NCI-H526 (cell line): ENCODE measurements around the gene PSMD13.
"Not testable (repeated sequence)": the region's sequence is repeated elsewhere in the genome, so short reads cannot be mapped to it uniquely, and the experiment has no call there.

Experiments
- DNase-seq, 2 experiments: peaks; one replicate each; lab custom pipeline; 2025; lab: John Stamatoyannopoulos, UW

PSMD13 gene

DNA sequence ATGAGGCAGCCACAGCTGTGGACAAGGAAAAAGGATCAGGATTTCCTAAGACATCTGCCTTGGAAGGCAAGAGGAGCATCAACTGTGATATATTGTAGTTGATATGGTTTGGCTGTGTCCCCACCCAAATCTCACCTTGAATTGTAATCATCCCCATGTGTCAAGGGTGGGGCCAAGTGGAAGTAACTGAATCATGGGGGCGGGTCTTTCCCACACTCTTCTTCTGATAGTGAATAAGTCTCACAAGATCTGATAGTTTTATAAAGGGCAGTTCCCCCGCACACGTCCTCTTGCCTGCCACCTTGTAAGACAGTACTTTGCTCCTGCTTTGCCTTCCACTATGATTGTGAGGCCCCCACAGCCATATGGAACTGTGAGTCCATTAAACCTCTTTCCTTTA is 19.1 kb upstream of the PSMD13 start:
- DNase-seq, result no peak

DNA sequence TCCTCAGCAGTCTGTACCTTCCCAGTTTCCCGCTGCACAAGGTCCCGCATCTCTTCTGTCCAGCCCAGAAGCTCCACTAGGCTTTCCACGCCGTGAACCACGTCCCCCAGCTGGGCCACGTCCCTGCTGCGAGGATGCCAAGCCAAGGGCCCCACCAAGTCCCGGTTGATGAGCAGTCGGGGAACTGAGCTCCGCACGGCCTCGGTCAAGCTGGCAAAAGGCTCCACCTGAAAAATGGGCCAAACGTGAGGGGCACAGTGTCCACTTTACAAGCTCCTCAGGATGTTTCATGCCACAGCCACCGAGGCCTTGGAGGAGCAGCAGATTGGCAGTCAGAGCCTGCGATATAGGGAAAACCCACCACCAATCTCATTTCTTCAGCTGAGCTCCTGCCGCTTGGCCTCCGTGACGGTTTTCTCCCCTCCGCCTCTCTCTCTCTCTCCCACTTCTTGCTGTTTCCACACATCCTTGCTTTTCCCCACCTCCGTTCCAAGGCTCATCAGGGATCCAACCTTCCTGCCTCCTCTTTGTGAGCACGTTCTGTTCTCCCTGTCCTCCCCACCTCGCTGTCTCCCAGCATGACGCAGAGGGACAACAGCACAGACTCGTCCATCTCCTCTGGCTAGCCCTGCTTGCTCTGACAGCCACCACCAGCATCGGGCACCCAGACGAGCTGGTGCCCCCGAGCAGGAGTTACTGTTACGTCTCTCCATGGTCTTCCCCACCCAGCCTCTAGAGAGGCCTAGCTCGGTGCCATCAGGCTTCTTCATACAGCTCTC is 17.8 kb upstream of the PSMD13 start:
- no peak for DNase-seq

GRCh38 chr11:220641-221215 is 16.0 kb upstream of the PSMD13 start:
- not testable (repeated sequence) for DNase-seq

DNA sequence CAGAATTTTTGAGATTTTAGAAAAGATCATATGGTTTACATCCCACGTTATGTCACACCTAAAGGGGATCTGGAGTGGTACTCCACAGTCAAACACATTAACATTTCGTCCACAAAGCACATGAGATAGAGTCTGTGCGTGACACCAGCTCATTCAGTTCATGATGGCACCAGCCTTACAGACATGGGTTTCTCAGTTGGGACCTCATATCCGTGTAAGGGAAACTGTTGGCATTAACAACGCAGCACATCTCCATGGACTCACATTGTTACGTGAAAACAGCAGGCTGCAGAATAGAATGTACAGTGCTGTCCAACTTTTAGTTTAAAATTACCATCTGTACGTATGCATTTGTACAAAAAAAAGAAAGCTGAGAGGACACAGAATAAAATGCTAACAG is 15.2 kb upstream of the PSMD13 start:
- DNase-seq, result no peak

DNA sequence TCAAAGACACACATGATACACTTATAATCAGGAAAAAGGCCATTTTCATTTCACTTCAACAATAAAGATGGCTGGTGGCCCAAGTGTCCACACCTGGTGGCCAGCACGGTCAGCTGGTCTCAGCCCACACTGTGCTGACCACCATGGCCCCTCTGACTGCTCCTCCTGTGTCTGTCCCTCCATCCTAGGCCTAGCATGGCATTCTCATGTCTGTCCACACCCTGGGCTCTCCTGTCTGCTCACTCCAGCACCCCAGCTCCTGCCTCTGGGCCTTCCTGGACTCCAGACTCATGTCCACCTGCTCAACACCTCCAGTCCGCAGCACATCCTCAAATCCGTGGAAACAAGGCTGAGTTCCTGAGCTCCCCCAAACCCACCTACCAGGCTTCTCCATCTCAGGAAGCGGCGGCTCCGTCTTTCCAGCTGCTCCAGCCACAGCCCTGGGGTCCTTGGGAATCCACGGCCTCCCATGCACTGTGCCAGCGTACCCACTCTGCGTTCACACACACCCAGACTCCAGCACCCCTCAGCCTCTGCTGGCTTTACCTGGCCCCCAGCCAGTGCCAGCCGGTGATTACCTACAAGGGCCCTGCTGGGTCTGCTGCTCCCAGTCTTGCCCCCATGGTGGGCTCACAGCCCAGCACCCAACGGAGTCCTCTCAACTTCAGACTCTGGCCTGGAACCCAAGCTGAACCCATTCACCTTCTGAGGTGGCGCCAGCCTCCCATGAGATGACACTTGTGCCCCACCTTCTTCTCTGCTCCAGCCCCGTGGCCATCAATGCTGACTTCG is 14.6 kb upstream of the PSMD13 start:
- no peak for DNase-seq

DNA sequence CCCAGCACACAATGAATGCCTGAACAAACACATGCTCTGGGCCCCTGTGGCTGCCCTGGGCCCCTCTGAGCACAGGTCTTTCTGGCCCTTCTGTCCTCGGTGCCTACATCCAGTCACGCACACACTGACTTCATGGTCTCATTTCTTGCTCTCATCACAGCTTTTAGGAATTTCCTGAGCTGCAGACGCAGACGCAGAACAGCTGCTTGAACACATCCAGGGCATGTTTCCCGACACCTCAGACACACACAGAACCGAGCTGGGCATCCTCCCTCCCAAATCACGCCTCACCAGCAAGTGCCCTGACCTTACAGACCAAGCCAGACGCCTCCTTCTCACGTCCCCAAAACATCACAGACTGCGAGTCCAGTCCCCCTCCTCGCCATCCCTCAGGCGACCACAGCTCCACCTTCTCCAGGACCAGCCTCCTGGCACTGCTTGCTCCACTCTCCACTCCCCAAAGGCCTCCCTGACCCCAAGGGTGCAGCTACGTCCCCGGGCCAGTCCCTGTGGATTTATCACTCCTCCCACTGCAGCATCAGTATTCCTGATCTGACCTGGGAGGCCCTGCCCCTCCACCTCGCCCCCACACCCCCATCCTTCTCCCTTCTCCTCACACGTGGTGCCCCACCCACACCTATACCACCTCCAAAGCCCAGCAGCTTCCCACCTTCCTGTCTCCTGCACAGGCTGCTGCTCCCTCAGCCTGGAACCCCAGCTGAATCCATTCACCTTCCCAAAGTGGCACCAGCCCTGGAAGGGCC is 13.6 kb upstream of the PSMD13 start:
- no peak for DNase-seq

- no peak for DNase-seq
These were observed 12.9 kb upstream of the PSMD13 start for GRCh38 chr11:223884-224283.

DNA sequence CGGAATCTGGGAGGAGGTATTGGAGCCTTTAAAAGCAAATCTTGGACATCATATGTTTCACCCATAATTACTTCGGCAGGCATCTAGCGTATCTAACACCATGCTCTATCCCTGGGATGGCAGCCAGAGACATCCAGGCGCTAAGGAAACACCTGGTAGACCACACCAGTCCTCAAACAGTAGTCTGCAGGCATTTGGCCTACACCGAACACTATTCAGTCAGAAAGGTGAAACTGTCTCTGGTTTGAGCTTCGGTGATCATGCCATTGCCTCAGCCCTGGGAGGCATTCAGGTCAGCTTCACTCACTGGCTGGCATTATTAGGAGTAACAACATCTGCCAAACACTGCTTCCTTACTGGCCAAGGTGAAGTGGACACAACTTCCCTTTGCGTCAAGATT is 12.4 kb upstream of the PSMD13 start:
- DNase-seq, result no peak

DNA sequence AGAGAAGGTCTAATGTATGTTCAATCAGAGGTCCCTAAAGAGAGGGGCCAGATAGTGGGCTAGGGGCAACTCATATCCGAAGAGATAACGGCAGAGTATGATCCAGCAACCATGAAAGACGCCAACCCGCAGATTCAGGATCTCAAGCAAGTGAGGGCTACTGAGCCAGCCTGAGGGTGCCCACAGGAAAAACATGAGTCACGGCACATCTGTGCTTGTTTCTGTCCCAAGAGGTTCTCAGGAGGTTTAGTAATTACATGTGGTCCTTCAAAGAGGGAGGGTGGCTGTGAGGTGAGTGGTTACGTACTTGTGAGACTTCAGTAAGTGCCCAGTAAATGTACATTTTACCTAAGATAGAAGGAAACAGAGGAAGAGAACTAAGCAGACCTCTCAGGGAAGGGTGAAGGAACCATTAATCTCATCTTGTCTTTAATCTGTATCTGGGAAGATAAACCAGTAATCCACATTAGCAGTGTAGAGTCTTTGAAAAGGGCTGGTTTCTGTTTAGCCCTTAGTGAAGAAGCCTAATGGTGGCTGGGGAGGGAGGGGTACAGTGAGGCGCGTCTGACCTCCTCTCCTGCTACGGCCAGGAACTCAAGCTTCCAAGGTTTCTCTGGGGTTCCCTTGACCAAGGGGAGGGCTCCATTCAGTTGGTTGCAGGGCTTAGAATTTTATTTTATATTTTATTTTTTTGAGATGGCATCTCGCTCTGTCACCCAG is 10.9 kb upstream of the PSMD13 start:
- no peak for DNase-seq

GRCh38 chr11:227824-228379 is 8.9 kb upstream of the PSMD13 start:
- no peak for DNase-seq

DNA sequence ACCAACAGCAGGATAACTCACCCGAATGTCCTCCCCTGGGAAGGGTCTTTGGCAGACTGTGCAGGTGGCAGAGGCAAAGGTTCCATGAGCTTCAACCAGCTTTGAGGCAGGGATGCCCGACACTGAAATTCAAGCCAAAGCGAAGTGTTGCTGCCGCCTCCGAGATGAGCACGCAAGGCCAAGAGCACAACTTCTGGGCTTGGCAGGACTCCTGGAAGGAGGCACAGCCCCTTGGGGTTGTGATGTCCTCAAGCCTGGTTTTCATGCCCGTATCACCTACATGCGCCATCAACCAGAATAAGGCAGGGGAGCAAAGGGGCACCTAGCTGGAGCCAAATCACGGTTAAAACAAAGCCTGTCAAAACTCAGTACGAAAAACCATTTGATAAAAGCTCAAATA is 6.3 kb upstream of the PSMD13 start:
- no peak for DNase-seq

DNA sequence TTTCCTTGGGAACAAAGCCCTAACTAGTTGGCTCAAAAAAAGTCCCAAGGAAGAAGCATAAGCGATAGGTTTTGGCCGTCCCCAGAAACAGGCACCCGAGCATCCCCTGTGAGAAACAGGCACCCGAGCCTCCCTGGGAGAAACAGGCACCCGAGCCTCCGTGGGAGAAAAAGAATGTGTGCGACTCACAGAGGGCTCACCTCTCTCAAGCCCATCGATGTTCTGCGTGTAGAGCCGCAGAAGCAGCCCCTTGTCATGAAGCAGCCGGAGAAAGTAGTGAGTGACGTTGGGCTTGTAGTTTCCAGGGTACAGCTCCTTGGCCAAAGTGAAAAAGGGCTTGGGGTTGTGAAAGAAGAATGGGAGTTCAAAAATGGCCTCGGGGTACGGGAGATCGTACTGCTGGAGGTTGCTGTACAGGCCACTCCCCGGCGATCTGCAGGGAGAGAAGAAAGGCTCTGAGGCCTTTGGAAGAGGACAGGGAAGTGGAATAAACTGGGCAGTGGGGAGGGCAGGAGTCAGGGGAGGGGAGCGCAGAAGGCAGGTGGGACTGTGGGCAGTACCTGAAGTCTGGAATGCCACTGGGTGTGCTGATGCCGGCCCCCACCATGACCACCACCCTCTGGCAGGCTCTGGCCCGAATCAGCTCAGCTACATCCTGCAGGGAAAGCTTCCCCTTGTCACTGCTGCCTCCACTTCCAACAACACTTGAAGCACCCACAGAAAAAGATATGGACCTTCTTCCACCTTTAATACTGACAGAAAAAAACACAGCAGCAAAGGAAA is 3.8 kb upstream of the PSMD13 start:
- DNase-seq, result no peak

DNA sequence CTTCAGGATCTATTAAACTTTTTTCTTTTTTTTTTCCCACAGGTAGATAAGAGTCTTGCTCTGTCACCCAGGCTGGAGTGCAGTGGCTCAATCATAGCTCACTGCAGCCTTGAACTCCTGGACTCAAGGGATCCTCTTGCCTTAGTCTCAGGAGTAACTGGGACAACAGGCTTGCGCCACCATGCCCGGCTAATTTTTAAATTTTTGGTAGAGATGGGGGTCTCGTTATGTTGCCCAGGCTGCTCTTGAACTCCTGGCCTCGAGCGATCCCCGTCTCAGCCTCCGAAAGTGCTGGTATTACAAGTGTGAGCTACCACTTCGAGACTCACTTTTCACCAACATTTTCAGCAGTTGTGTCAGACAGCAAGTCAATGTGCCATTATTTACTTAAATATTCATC is 1.6 kb upstream of the PSMD13 start:
- DNase-seq, result no peak

DNA sequence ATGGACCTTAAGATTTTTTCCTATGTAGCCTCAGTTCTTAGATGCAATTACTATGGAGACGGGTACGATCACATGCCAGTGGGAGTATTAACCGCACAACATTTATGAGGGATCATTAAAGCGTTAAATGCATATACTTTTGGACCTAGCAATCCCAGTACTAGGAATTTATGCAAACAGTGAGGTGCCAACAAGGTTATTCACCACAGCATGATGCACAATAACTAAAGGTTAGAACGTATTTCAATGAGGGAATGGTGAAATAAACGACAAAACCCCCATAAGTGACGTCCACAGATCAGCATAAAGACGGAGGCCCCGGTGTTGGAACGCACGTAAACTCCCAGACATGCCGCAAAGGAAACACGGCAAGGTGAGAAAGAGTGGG is 1.2 kb upstream of the PSMD13 start:
- DNase-seq, result peak; percentile 28 to 55

DNA sequence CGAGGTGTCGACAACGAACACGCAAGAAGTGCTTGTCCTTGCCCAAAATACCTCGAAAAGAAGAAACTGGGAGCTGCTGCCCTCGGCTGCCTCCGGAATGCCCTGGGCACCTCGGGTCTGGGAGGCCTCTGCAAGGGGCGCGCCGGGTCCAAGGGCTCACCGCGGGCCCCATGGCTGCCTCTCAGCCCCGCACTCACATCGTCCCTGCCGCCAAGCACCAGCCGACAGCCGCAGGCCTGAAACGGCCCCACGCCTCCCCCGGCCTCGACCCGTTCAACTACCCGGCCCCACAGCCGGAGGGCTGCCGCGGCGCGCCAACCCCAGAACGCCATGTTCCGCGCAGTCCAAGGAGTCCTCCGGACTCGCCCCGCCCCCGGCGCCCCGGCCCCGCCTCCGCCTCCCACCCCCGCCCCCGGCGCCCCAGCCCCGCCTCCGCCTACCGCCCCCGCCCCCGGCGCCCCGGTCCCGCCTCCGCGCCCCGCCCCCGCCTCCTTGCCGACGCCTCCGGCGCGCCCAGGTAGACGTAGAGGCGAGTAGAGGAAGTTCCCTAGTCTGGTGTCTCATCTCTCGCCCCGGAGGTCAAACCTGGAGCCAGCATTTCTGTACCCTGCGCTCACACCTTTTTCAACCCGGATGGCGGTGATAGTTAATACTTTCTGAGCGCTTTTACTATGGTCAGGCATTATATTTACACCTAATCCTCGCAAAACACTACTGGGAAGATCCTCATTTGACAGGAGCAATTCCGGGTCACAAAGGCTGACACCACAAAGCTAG is 591 bp upstream of the PSMD13 start, which contains the start of gene SIRT3:
TSS of gene SIRT3 (minus strand) at position 346 of the 777 bp plus-strand sequence. CDS start at position 332, 14 bp downstream.
- peak; percentile 83 to 91 for DNase-seq

DNA sequence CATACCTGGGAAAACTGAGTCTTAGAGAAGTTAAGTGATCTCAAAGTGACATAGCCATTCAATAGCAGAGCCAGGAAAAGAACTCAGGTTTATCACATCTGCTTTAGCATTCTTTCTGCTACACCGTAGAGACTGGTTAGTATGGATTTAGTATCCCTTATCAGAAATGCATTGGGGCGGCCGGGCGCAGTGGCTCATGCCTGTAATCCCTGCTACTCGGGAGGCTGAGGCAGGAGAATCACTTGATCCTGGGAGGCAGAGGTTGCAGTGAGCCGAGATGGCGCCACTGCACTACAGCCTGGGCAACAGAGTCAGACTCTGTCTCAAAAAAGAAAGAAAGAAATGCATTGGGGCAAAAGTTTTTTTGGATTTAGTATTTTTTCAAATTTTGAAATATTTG is 1.6 kb downstream of the PSMD13 start:
- not testable (repeated sequence) for DNase-seq

DNA sequence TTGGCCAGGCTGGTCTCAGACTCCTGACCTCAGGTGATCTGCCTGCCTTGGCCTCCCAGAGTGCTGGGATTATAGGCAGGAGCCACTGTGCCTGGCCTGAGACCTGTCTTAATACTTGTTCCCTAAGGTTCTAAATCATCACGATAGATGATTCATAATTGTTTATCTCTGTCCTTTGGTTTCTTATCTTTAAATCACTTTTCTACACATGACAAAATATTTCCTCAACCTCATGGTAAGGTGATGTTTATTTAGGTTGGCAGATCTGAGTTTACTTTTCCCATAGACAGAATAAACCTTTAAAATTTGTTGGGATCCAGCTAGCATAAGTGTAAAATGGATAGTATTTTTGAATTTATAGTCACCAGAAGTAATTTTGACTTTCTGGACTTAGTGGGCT is 3.5 kb downstream of the PSMD13 start:
- no peak for DNase-seq

DNA sequence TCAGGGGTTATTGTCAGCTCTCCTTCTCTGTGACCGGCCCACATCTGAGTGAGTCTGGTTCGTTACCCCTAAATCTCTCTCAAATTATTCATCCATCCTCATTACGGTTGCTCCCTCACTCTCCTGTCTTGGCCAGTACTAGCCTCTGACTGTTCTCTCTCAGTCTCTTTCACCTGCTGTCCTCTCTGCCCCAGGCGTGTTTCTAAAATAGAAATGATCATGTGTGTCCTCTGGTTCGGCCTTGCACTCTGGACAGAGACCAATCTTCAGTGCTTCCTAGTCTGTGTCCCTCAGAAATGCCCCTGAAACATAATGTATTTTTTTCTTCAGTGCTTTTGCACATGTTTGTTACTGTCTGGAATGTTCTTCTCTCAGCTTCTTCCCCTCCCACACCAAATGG is 4.9 kb downstream of the PSMD13 start:
- DNase-seq, result no peak

GRCh38 chr11:244376-244775 is 7.6 kb downstream of the PSMD13 start:
- no peak for DNase-seq

GRCh38 chr11:249062-249461 is 12.3 kb downstream of the PSMD13 start:
- DNase-seq, result no peak
